ENCODE data around the gene SLC51A. TPM values are rescaled to one million over a fixed set of nuclear protein-coding genes. Genes with fewer than 3 reads are reported as not detected.
"Not testable (repeated sequence)": the region's sequence is repeated elsewhere in the genome, so short reads cannot be mapped to it uniquely, and the experiment has no call there.

Gene SLC51A
- total RNA-seq, 1 donor from 2014 or later, result 0.63 TPM

GRCh38 chr3:196238612-196239560 lies 22.6 kb downstream of the SLC51A start:
- DNase-seq (ENCODE audit: low spot score), result no peak

- no peak for DNase-seq (ENCODE audit: low spot score)
Observed at GRCh38 chr3:196240424-196240823, 24.1 kb downstream of the SLC51A start.

GRCh38 chr3:196241704-196242103 lies 25.4 kb downstream of the SLC51A start:
- DNase-seq (ENCODE audit: low spot score), result no peak

GRCh38 chr3:196244166-196244565 lies 27.8 kb downstream of the SLC51A start:
- not testable (repeated sequence) for DNase-seq (ENCODE audit: low spot score)

GRCh38 chr3:196246612-196247308 lies 30.4 kb downstream of the SLC51A start:
- DNase-seq (ENCODE audit: low spot score), result no peak

GRCh38 chr3:196251918-196252317 lies 35.6 kb downstream of the SLC51A start:
- no peak for DNase-seq (ENCODE audit: low spot score)

- DNase-seq (ENCODE audit: low spot score), result no peak
Observed at GRCh38 chr3:196254376-196255283, 38.3 kb downstream of the SLC51A start.

GRCh38 chr3:196255776-196256175 lies 39.4 kb downstream of the SLC51A start:
- DNase-seq (ENCODE audit: low spot score), result no peak

- DNase-seq (ENCODE audit: low spot score), result no peak
Observed at GRCh38 chr3:196260784-196261183, 44.5 kb downstream of the SLC51A start.

- no peak for DNase-seq (ENCODE audit: low spot score)
Observed at GRCh38 chr3:196263819-196264218, 47.5 kb downstream of the SLC51A start.

GRCh38 chr3:196268284-196269163 lies 52.2 kb downstream of the SLC51A start:
- DNase-seq (ENCODE audit: low spot score), result no peak

GRCh38 chr3:196270499-196270898 lies 54.2 kb downstream of the SLC51A start:
- DNase-seq (ENCODE audit: low spot score), result no peak

- no peak for DNase-seq (ENCODE audit: low spot score)
Observed at GRCh38 chr3:196272826-196273225, 56.5 kb downstream of the SLC51A start.

- no peak for DNase-seq (ENCODE audit: low spot score)
Observed at GRCh38 chr3:196273655-196274054, 57.3 kb downstream of the SLC51A start.

- DNase-seq (ENCODE audit: low spot score), result no peak
Observed at GRCh38 chr3:196274585-196274984, 58.3 kb downstream of the SLC51A start.

GRCh38 chr3:196275126-196275525 lies 58.8 kb downstream of the SLC51A start:
- DNase-seq (ENCODE audit: low spot score), result no peak

- no peak for DNase-seq (ENCODE audit: low spot score)
Observed at GRCh38 chr3:196280689-196281440, 64.5 kb downstream of the SLC51A start.

- DNase-seq (ENCODE audit: low spot score), result no peak
Observed at GRCh38 chr3:196281962-196282361, 65.6 kb downstream of the SLC51A start.
